Stimulated activated CD4-positive, alpha-beta T cell treated with anti-CD3 and anti-CD28 coated beads, Interleukin-4, amount 100 ng/mL, for 4 hours (primary cell): ENCODE measurements around the gene HOXA10.

Experiments
- DNase-seq, 2 experiments: peaks; one replicate each; pipeline ENCODE4 v3.0.0-alpha.2; 2020

HOXA10 gene

GRCh38 chr7:27143023-27143949, 30.8 kb downstream of the HOXA10 start, which contains the start of gene HOXA5:
HOXA5 (minus strand) TSS chr7:27143681; CDS start chr7:27143607, 74 bp downstream.
- DNase-seq: no peak

GRCh38 chr7:27142580-27143022, 31.5 kb downstream of the HOXA10 start:
- DNase-seq: no peak

DNA sequence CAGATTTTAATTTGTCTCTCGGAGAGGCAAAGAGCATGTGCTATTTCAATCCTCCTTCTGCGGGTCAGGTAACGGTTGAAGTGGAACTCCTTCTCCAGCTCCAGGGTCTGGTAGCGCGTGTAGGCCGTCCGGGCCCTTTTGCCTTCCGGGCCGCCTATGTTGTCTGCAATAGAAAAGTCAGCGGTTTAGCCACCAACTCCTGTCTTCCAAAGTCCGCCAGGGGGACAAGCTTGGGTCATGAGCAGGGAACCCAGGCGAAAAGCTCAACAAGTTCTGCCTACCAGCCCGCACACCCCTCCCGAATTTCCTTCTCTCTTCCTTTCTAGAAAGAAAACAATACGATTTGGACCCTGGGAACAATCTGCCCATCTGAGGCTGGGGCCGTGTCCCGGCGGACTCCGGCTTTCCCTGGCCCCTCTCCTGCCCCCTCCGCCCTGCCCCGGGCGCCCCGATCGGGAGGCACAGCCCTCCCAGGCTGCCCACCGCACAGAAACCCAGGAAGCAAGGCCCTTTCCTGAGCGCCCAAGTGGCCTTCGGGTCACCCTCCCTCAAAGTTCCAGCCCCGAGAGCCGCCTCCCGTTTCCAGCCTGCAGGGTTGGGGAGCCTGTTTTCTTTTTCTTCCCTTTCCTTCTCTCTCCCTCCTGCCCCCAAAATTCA, 32.1 kb downstream of the HOXA10 start:
- no peak for DNase-seq

GRCh38 chr7:27141137-27141922, 32.8 kb downstream of the HOXA10 start:
- DNase-seq: no peak

DNA sequence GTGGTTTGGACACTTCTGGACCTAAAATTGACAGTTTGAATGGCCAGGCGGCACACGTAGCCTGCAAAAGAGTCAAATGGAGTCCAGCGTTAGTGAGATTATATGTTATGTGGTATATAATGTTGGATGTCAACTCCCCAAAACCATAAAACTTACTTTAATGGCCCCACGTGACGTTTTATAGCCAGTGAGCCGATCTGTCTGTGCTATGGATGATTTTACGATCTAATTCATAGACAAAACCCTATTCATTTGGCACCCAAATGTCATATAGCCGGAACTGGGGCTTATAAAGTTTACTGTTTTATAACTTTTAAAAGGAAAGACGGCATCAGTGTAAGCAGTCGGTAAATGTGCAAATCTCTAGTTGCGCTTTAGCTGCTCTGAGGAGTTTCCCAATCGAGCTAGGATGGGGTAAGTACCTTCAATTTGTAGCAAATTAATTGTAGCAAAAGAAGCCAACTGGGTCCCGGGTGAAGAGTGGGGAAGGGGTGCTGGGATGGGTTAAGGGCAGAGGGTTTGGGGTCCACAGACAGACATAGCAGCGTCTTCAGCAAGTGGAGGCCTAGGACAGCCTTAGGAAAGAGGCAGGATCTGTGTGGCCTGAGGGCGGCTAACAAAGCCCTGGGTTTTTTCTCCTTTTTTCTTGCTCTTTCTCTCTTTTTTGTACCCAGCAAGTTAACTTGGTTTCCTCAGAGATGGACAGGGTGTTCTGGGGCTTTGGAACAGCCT, 33.8 kb downstream of the HOXA10 start:
- no peak for DNase-seq

GRCh38 chr7:27139334-27140125, 34.6 kb downstream of the HOXA10 start:
- DNase-seq: no peak

DNA sequence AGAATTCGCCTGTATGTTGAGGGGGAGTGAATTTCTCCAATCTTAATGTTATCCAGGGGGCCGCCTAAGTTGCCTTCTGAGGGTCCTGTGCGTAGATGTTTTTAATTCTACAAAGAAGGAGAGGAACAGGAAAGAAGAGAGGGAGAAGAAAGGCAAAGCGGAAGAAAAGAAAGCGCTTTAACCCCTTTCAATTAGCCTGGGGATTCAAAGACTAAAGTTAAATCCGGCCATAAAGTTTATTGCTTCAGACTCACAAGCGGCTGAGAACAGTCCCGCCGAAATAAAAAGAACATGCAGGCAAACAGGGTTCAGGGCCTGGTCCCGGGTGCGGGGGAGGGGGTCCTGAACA, 35.2 kb downstream of the HOXA10 start:
- no peak for DNase-seq

DNA sequence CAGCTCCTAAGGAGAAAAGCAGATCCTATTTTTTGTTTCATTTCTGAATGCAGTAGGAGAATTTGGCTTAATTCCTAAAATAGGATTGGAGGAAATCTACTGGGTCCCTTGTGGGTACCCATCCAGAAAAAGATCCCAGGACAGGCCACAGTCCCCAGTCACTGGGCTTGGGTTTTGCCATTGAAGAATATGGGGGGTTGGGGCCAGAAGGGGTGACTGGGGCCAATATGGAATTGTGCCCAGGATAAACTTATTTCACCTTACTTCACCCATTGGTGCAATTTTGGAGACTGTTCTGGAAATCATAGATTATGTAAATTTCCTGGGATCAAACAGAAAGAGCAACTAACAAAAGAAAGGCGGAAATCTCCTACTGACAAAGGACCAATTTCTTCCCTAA, 35.6 kb downstream of the HOXA10 start:
- DNase-seq: no peak

GRCh38 chr7:27137640-27138315, 36.3 kb downstream of the HOXA10 start:
- no peak for DNase-seq

GRCh38 chr7:27134392-27134791, 39.7 kb downstream of the HOXA10 start:
- DNase-seq: no peak

DNA sequence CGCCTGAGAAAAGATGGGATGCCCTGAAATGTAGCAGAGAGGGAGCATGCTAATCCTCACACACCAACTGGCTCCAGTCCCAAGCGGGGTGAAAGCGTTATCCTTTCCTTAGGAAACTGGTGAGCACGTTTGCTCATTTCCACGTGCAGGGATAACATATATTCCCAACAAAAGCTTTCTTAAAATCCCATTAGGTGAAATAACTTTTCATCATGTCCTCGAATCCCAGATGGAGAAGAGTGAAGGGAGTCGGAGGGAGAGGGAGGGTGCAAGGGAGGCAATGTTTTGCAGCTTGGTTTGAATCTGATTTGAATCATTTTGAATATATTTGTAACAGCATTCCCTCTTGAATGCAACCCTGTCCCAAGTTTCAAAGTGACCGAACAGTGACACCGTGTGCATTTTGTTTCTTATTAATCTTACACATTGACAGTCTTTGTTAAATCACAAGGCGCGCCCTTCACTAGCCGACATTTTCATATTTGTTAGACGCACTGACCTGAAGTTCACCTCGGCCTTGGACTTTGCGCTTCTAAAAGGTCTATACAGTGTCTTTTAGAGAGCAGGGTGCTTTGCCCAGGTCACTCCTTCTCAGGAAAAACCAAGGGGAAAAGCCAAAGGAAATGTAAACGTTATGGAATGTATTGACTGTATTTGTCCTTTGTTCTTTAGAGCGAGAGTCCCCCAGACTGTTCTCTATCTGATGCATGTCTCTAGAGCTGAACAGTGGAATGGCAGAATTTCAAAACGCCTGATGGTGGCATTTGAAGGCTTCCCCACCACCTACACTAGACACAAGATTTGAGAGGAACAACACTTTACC, 40.5 kb downstream of the HOXA10 start:
- DNase-seq: no peak

DNA sequence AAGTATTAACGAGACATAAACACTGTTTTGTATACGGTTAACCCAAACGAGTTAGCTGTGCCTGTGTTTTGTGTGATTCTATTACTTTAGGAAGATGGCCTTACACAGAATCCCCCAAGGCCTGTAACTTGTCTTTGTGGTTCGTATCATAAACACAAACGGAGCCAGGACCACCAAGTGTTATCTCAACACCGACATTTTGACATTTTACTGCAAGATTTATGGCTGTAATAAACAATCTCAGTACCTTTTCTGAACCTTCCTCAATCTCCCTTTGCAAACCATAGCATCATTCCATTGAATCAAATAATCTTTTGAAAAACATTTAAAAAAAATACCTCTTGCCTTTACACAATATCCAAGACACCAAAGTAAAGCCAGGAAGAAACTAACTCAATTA, 41.1 kb downstream of the HOXA10 start:
- no peak for DNase-seq

GRCh38 chr7:27132214-27132613, 41.9 kb downstream of the HOXA10 start:
- no peak for DNase-seq

GRCh38 chr7:27131390-27131819, 42.7 kb downstream of the HOXA10 start:
- DNase-seq: no peak

DNA sequence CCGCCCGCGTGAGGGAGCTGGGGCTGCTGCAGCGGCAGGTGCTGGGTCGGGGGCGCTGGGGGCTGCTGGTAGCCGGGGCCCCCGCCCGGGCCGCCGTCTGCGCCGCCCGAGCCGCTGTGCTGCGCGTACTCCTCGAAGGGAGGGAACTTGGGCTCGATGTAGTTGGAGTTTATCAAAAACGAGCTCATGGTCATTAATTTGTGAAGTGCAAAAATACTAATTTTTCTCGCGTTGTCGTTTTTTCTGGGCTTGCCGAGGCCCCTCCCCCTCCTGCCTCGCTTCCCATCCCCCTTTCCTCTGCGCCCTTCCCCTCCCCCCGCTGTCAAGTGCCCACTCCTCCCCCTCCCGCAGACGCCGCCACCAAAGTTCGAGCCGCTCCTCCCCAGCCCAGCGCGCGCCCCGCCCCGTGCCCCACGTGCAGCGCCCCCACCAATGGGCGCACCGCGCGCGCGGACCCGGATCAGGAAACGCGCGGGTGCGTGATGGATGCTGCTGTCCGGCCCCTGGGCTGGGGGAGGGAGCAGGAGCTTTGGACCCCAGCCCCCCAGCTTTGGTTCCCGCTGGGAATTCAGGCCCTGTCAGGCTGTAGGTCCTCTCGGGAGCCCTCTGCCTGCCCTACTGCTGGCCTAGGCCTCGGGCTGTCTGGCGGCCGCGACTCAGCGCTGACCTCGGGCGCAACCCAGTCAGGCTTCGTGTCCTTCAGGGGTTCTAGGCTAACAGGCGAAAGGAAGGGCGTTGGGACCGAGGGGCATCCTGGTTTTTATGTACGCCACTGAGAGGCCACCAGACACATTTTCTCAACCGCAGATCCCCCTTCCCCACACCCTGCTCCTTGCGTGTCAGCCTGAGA, 43.4 kb downstream of the HOXA10 start, which contains the start of gene HOXA4:
TSS of gene HOXA4 (minus strand) at position 218 of the 850 bp plus-strand sequence. CDS start at position 194, 24 bp downstream.
- DNase-seq: peak; percentile 69 to 71

- no peak for DNase-seq
Measured at GRCh38 chr7:27129729-27130539, 44.2 kb downstream of the HOXA10 start.

- DNase-seq: no peak
Measured at GRCh38 chr7:27128776-27129728, 45.1 kb downstream of the HOXA10 start.
